NCI-H510A (cell line): ENCODE data around the gene IL22.

ENCODE experiments used
- DNase-seq: peaks from one replicate; lab custom pipeline; 2025; lab: John Stamatoyannopoulos, UW

The IL22 gene

DNA sequence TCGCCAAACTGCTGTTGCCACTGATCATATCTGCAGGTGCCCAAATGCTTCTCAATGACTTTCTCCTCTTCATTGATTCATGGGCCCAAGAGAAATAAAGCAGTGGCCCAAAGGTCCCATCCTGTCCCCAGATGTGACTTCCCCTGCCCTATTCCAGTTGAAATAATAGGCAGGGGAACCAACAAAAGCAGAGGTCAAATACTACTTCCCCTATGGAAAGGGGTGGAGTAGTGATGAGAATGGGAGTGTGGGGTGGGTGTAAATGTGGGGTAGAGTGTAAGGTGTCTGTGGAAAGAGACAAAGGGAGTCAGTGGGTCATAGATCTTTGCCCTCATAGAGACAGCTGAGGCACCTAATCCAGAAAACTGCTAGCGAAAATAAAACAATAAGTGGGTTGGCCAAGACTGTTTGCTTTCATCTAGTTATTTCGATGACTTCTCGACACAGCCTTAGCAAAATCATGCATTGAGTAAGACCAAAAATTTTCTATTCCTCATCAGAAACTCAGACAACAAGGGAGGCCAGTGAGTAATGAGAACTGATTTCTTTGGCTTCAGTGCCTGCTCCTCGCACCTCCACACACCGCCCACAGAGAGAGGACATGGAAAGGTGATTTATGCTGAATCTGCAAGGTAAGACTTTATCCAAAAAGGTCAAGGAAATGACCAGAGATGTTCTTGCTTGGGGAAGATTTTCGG lies 10.9 kb upstream of the IL22 start:
- no peak for DNase-seq

DNA sequence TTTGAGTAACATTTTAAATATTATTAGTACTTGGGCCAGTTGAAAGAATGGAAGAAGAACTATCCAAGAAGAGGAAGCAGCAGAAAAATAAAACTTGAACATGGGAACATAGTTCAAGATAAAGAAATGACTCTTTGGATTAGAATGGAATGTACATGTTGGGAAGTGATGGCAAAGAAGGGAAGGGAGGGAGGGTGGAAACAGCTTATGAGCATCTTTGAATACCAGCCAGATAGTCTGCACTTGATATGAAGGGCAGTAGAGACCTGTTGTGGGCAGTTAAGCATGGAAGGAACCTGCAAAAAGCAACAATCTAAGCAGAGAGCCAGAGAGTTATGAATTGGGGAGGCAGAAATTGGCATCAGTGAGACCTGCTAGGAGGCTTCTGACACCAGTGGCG lies 10.0 kb upstream of the IL22 start:
- DNase-seq, result no peak

GRCh38 chr12:68261896-68262295 lies 8.5 kb upstream of the IL22 start:
- DNase-seq, result no peak

DNA sequence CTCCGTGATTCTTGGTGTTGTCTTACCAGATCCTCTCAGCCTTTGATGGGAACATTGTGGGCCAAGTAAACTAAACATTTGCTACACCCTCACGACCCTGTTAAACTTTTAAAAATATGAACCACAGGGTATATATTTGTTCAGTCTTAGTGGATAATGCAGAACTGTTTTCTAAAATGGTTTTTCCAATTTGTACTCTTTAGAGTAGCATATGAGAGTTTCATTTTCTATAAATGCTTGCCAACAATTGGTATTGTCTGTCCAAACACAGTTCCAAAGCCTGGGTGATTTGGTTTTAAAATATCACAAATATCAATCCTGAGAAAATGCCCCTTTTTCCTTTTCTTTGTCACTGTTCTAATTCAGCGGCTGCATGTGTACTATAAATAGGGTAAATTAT lies 6.7 kb upstream of the IL22 start:
- no peak for DNase-seq

DNA sequence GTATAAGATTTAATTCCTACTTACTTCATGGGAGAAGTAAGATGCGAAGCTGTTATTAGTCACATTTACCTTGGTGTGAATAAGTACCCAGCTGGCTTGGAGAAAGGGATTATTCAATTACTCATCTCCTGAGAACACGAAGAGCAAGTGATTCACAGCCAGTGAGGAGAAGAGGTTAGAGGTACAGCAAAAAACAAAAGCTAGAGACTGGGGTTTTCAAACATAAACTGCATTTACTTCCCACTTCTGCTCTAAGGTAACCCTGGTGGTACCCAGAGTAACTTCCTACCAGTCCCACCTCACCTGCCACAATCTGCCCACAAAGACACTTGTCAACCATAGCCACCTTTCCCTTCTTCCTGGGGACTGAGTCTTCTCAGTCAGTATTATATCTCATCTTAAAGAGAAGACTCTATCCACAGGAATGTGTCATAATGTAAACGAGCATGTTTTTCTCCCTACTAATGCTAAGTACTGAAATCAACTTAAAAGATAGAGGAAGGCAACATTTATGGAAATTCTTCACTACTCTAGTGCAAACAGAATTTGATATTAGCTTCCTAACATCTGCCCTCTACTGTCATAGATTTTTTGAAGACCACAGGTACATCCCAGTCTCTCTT lies 6.0 kb upstream of the IL22 start:
- DNase-seq, result no peak

- no peak for DNase-seq
Observed at GRCh38 chr12:68252077-68252476, 1.3 kb downstream of the IL22 start.

DNA sequence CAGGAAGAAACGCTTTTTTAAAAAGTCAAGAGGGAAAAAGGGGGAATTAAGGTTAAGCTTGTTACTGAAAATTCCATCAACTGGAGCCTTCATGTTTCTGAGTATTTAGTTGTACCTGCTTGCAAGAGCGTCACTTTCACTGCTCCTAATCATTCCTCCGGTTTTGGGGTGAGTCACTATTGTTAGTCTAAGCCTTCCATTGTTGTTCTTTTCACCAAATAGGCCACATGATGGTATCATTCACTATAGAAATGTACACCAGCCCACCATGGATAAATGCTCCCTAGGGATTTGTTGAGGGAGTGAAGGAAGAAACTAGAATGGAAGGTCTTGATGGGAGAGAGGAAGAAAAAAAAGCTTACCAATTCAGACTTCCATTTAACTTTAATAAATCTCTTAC lies 3.0 kb downstream of the IL22 start:
- no peak for DNase-seq

GRCh38 chr12:68247785-68248184 lies 5.6 kb downstream of the IL22 start:
- DNase-seq, result no peak

- no peak for DNase-seq
Observed at GRCh38 chr12:68246350-68246749, 7.1 kb downstream of the IL22 start.

DNA sequence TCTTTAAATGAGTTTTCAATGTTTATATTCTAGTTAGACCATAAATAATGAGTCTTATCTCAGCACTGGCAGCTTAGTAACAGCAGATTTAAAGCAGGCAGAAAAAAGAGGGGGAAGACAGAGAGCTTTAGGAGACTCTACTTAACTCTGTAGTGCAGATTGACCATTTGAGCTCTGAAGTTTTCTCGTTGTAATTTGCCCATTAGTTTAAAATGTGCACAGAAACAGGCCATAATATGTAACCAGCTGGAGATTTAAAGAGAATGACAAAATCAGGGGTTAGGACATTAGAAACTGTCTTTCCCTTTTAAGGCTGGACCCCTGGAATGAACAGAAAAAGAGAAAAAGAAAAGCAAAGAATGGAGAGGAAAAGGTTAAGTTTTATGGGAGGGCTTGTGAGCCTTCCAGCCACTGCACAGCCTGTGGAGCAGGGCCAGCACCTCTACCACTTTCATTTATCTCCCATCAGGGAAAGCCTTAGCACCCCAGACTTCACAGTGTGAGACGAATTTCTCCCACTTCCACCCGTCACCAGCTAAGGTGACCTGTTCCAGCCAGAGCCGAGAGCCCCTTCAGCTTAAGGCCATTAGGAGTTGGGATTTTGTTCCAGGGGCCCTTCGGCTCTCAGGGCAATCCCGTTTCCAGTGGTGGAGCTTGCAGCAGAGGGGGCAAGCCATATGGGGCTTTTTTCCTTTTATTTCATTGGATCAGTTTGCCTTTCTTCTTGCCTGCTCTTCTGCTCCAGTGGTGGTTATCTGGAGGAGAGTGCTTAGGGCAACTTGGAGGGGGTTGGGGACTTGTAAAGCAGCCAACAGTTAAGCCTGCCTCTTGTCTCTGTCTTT lies 8.0 kb downstream of the IL22 start:
- DNase-seq, result no peak

- DNase-seq, result no peak
Observed at GRCh38 chr12:68242777-68243176, 10.6 kb downstream of the IL22 start.

DNA sequence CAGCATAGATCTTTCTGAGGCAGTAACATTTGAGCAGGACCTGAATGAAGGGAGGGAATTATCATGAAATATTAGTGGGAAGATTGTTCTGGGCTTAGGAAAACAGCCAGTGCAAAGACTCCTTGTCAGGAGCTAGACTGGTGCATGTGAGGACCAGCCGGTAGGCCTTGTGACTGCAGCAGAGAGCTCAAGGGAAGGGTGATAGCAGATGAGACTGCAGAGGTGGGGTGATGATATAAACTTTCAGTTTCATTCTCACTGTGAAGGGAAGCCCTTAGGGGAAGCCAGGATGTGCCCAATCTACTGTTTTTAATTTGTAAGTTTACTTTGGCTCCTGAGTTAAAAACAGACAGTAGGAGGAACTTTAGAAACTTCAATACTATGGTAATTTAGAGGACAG lies 12.4 kb downstream of the IL22 start:
- no peak for DNase-seq

GRCh38 chr12:68240079-68240478 lies 13.3 kb downstream of the IL22 start:
- DNase-seq, result no peak

GRCh38 chr12:68239309-68239982 lies 14.0 kb downstream of the IL22 start:
- no peak for DNase-seq

DNA sequence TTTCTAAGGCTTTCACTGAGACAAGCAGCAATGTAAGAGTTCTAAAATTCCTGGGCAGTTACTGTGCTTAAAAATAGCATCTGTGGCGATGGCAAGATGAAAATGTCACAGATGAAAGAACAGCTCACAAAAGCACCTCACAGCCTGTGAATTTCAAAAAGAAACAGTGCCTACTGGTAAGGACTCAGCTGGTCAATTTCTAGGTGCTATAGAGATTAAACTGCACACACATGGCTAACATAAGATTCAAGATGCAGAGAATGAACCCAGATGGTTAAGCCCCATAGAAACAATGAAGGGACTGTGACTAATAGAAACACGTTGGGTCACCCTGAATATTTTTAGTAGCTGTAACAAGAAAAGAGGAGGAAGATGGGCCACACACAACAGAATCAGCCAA lies 15.8 kb downstream of the IL22 start:
- DNase-seq, result no peak

- no peak for DNase-seq
Observed at GRCh38 chr12:68237078-68237477, 16.3 kb downstream of the IL22 start.

DNA sequence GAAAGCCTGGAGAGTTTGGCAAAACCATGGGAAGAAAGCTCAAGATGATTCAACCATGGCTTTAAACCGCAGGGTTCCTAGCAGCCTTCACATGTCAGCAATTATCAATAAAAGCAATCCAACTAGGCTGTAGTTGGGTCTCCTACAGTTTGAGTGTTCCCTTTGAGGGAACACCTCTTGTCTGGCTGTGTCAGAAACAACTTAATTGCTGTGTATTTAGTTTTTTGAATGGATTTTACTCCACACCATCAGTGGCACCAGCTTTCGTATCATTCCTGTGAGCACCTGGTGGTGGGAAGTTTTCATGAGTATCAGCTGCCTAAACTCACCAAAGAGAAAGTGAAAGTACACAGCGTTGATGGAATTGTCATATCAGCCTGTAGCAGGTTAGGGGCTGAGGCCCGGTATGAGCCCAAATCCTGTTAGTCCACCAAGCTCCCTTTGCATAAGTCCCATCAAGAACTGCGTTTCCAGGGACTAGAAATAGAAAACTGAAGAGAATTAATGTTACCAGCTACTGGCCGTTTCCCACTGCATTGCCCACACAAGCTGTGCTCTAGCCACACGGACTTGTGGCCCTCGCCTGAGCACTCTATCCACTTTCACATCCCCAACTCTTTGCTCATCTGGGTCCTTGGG lies 16.9 kb downstream of the IL22 start:
- DNase-seq, result no peak

GRCh38 chr12:68235576-68235975 lies 17.8 kb downstream of the IL22 start:
- DNase-seq, result no peak

DNA sequence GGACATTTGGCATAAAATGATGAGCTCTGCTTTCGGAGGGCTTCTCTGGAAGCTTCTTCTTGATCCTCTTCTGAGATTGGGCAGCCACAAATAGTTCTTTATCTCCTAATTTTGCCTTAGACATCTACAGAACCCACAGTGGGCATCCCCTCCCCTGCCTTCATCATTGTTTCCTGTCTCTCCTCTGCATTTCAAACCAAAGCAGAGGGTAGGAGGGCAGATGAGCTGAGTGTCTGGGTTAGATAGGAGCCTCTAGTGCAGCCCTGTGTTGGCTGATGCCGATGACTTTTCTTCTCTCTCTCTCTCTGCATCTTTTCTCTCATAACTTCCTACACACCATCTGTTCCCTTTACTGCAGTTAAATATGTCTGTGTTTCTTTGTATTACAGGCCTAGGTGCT lies 19.3 kb downstream of the IL22 start:
- DNase-seq, result no peak

DNA sequence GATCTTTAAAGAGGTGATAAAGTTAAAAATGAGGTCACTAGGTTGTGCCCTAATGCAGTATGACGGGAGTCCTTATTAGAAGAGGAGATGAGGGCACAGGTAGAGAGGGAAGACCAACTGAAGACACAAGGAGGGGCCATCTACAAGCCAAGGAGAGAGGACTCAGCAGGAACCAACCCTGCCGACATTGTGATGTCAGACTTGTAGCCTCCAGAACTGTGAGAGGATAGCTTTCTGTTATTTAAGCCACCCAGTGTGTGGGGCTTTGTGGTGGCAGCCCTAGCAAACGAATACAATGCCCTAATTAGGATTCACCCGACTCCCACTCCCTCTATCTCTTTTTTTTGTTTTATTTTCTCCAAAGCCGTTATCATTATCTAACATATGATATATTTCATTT lies 19.9 kb downstream of the IL22 start:
- no peak for DNase-seq

DNA sequence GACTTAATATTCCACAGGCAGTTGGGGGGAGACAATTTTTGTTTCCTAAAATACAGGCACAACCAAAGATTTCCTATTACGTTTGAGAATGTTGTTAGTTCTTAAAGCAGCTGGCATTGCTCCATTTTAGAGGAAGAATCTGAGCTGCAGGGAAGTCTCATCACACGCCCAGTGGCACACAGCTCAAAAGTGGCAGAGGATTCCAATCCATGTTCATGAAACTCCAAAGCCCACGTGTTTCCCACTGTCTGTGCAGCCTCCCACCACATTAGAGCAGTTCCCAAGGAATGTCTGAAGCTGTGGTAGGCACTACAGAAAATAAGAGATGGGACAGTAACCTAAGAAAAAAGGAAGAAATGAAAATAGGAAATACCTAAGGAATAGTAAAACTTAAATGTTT lies 21.7 kb downstream of the IL22 start:
- no peak for DNase-seq

DNA sequence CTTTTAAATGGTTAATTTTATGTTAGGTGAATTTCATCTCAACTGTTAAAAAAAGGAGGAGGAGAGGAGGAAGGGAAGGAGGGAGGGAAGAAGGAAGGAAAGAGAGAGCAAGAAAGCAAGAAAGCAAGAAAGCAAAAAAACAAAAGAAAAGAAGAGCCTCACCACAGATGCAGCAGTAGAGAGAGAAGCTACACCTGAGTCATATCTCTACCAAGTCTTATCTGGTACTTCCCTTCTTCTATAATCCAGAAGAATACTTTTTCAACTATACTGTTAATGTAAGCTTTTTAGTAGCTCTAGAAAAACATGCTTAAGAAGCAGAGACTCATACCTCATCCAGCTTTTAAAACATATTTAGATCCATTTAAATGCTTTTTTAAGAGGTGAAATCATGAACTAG lies 22.2 kb downstream of the IL22 start:
- DNase-seq, result no peak
